DOHH2 (cell line): Measurements from ENCODE around the gene ECD.

Source experiments
- H3F3A ChIP-seq: fragments of 200-600 bp; sonication (generic), shearing (Covaris generic); 2 replicates; pipeline ENCODE4 v1.6.0; 2016; ENCODE audit warnings: antibody characterized with exemption, mild to moderate bottlenecking; ENCODE audit not compliant: control insufficient read depth, insufficient read depth
- H3K27ac ChIP-seq: fragments of 200-600 bp; sonication (generic); 2 replicates; pipeline ENCODE4 v1.5.1; 2014; ENCODE audit warnings: low read depth, mild to moderate bottlenecking, low read length, moderate library complexity
- H3K27me3 ChIP-seq: fragments of 200-600 bp; sonication (generic); 2 replicates; pipeline ENCODE4 v1.6.1; 2014; ENCODE audit warnings: mild to moderate bottlenecking, low read length, mixed read lengths; ENCODE audit not compliant: control insufficient read depth
- H3K36me3 ChIP-seq: fragments of 200-600 bp; sonication (generic); 2 replicates; pipeline ENCODE4 v1.6.1; 2014; ENCODE audit warnings: mild to moderate bottlenecking, low read length, moderate library complexity, mixed read lengths; ENCODE audit not compliant: control insufficient read depth
- H3K4me1 ChIP-seq: fragments of 200-600 bp; sonication (generic); 2 replicates; pipeline ENCODE4 v1.6.1; 2014; ENCODE audit warnings: mild to moderate bottlenecking, low read length, mixed read lengths; ENCODE audit not compliant: control insufficient read depth
- H3K4me2 ChIP-seq: fragments of 200-600 bp; sonication (generic); 2 replicates; pipeline ENCODE4 v1.6.0; 2014; ENCODE audit warnings: mild to moderate bottlenecking, low read length, moderate library complexity
- H3K4me3 ChIP-seq: fragments of 200-600 bp; sonication (generic); 2 replicates; pipeline ENCODE4 v1.5.1; 2014; ENCODE audit warnings: mild to moderate bottlenecking, low read length, mixed read lengths
- H3K79me2 ChIP-seq: fragments of 200-600 bp; sonication (generic); 2 replicates; pipeline ENCODE4 v1.6.1; 2014; ENCODE audit warnings: mild to moderate bottlenecking, low read length, mixed read lengths; ENCODE audit not compliant: control insufficient read depth
- H3K9me2 ChIP-seq: fragments of 200-600 bp; sonication (generic); replicated peaks from 2 replicates; pipeline ENCODE4 v1.6.1; 2014; ENCODE audit warnings: mild to moderate bottlenecking, low read length, mixed read lengths; ENCODE audit not compliant: control insufficient read depth
- H3K9me3 ChIP-seq: fragments of 200-600 bp; sonication (generic); 2 replicates; pipeline ENCODE4 v1.6.1; 2014; ENCODE audit warnings: antibody characterized with exemption, low read length, mixed read lengths; ENCODE audit not compliant: control insufficient read depth, insufficient read depth
- H4K20me1 ChIP-seq: fragments of 200-600 bp; sonication (generic); 2 replicates; pipeline ENCODE4 v1.6.0; 2014; ENCODE audit warnings: low read depth, mild to moderate bottlenecking, antibody characterized with exemption, low read length, moderate library complexity; ENCODE audit not compliant: control insufficient read depth, insufficient read depth
- EZH2phosphoT487 ChIP-seq: fragments of 200-600 bp; sonication (generic); IDR thresholded peaks from 2 replicates; pipeline ENCODE4 v1.6.1; 2017; ENCODE audit warnings: borderline replicate concordance, mild to moderate bottlenecking, antibody characterized with exemption, low read length, moderate library complexity, mixed read lengths
- TF ChIP-seq, protein P1 (sequence below): fragments of 200-600 bp; sonication (generic); IDR thresholded peaks from one replicate; pipeline ENCODE4 v1.5.1; 2014; ENCODE audit warnings: antibody characterized with exemption, mild to moderate bottlenecking, low read depth, low read length; ENCODE audit not compliant: poor library complexity, severe bottlenecking

ECD gene

DNA sequence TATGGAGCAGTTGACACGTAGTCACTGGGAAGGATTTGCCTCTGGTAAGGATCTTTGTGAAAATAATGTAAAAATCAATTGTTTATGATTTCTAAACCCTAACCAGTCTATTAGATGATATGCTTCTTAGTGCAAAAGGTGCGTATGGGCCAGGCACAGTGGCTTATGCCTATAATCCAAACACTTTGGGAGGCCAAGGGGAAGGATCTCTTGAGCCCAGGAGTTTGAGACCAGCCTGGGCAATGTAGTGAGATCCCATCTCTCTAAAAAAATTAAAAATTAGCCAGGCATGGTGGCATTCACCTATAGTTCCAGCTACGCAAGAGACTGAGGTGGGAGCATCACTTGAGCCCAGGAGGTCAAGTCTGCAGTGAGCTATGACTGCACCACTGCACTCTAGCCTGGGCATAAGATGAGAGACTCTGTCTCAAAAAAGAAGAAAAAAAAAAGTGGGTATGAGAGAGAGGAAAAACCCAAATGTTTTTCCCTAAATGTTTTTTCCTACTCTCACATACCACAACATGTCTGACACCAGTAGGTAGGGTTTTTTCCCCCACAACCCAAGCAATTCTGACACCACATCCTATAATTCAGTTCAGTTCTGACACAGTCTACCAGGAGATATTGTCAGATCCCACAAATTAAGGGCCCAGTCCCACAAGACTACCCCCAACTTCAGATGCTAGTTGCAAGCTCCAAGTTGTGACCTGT lies 42.7 kb upstream of the ECD start:
- Histone ChIP-seq H3K4me3 (no peak overlapping the region), H3K27me3 (no peaks in the 10 kb centered on the region), H3K36me3 (no peaks in the 10 kb centered on the region), H4K20me1 (no peaks in the 10 kb centered on the region), H3F3A (no peaks in the 10 kb centered on the region), H3K4me2 (no peak overlapping the region), H3K4me1 (no peaks in the 10 kb centered on the region), H3K9me2 (no peaks in the 10 kb centered on the region), H3K27ac (no peak overlapping the region), H3K79me2 (no peaks in the 10 kb centered on the region), H3K9me3 (no peaks in the 10 kb centered on the region)
- no peak for TF ChIP-seq EZH2phosphoT487
- TF ChIP-seq, protein P1, sequence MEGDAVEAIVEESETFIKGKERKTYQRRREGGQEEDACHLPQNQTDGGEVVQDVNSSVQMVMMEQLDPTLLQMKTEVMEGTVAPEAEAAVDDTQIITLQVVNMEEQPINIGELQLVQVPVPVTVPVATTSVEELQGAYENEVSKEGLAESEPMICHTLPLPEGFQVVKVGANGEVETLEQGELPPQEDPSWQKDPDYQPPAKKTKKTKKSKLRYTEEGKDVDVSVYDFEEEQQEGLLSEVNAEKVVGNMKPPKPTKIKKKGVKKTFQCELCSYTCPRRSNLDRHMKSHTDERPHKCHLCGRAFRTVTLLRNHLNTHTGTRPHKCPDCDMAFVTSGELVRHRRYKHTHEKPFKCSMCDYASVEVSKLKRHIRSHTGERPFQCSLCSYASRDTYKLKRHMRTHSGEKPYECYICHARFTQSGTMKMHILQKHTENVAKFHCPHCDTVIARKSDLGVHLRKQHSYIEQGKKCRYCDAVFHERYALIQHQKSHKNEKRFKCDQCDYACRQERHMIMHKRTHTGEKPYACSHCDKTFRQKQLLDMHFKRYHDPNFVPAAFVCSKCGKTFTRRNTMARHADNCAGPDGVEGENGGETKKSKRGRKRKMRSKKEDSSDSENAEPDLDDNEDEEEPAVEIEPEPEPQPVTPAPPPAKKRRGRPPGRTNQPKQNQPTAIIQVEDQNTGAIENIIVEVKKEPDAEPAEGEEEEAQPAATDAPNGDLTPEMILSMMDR, result no peak

DNA sequence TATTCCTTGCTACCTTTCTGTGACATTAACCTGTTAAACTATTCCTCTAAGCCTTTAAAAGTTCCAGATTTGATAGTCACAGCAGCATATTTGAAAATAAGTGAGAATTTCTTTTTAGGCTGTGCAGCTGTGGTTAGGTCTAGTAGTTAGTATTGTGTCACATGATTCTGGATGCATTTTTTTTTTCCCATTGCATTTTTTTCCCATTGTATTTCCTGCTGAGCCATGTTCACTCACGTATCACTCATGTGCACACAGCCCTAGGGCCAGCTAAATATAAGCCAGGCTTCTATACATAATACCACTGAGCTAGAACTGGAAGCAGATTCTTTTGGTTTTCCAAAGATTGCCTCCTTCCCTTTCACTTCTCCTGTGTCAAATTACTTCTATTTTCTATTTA lies 41.9 kb upstream of the ECD start:
- no peaks in the 10 kb centered on the region for H3F3A ChIP-seq
- H3K9me3 ChIP-seq, result no peaks in the 10 kb centered on the region
- no peaks in the 10 kb centered on the region for H3K9me2 ChIP-seq
- no peak for TF ChIP-seq EZH2phosphoT487
- no peaks in the 10 kb centered on the region for H3K79me2 ChIP-seq
- no peaks in the 10 kb centered on the region for H3K27me3 ChIP-seq
- no peaks in the 10 kb centered on the region for H4K20me1 ChIP-seq
- no peak overlapping the region for H3K27ac ChIP-seq
- no peaks in the 10 kb centered on the region for H3K36me3 ChIP-seq
- no peak overlapping the region for H3K4me2 ChIP-seq
- no peaks in the 10 kb centered on the region for H3K4me1 ChIP-seq
- H3K4me3 ChIP-seq, result no peak overlapping the region

DNA sequence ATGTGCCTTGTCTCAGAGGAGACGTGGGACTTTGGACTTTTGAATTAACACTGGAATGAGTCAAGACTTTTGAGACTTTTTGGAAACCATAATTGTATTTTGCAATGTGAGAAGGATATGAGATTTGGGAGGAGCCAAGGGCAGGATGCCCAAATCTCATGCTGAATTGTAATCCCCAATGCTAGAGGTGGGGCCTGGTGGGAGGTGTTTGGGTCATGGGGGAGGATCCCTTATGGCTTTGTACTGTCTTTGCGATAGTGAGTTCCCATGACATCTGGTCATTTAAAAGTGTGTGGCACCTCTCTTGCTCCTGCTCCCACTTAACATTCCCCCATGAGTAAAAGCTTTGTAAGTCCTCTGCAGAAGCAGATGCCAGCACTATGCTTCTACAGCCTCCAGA lies 40.1 kb upstream of the ECD start:
- H3K79me2 ChIP-seq, result no peaks in the 10 kb centered on the region
- H4K20me1 ChIP-seq, result no peaks in the 10 kb centered on the region
- no peak overlapping the region for H3K27ac ChIP-seq
- H3K27me3 ChIP-seq, result no peaks in the 10 kb centered on the region
- no peaks in the 10 kb centered on the region for H3K36me3 ChIP-seq
- no peak for TF ChIP-seq EZH2phosphoT487
- TF ChIP-seq, protein P1, result no peak
- no peaks in the 10 kb centered on the region for H3K4me1 ChIP-seq
- H3K9me2 ChIP-seq, result no peaks in the 10 kb centered on the region
- no peaks in the 10 kb centered on the region for H3K9me3 ChIP-seq
- no peak overlapping the region for H3K4me2 ChIP-seq
- H3F3A ChIP-seq, result no peaks in the 10 kb centered on the region
- no peak overlapping the region for H3K4me3 ChIP-seq

DNA sequence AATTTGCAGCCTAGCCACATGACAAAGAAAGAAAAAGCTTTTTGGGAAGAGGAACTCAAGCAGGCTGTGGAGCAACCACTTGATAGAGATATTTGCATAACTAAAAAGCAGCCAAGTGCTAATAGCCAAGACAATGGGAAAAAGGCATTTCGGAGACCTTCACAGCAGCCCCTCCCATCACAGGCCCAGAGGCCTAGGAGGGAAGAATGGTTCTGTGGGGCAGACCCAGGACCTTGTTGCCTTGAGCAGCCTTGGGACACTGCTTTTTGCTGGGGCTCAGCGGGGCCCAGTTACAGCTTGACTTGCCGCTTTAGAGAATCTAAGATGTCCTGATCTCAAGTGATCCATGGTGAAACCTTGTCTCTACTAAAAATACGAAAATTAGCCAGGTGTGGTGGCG lies 38.6 kb upstream of the ECD start:
- H3K36me3 ChIP-seq, result no peaks in the 10 kb centered on the region
- no peaks in the 10 kb centered on the region for H3K9me2 ChIP-seq
- H4K20me1 ChIP-seq, result no peaks in the 10 kb centered on the region
- H3K4me2 ChIP-seq, result no peak overlapping the region
- no peaks in the 10 kb centered on the region for H3K9me3 ChIP-seq
- no peaks in the 10 kb centered on the region for H3F3A ChIP-seq
- no peak overlapping the region for H3K27ac ChIP-seq
- H3K4me1 ChIP-seq, result no peaks in the 10 kb centered on the region
- no peak overlapping the region for H3K4me3 ChIP-seq
- no peaks in the 10 kb centered on the region for H3K27me3 ChIP-seq
- TF ChIP-seq, protein P1, result no peak
- TF ChIP-seq EZH2phosphoT487, result no peak
- H3K79me2 ChIP-seq, result no peaks in the 10 kb centered on the region
